Placental epithelial cell (primary cell): ENCODE results near the gene GATAD1. TPM values are rescaled to one million over a fixed set of nuclear protein-coding genes. Genes with fewer than 3 reads are reported as not detected.

Source experiments
- total RNA-seq: library from RNA; depleted of rRNA; stranded (reverse); fragments of >200 nt; gene quantifications from 2 replicates; pipeline ENCODE4 v1.2.3, GENCODE V29; 2012

Gene GATAD1
- total RNA-seq: 18.5 and 26.3 TPM in 2 replicates

GRCh38 chr7:92447345-92448204 lies at the start of gene GATAD1:
Gene GATAD1, plus strand, starts transcription at chr7:92447482. Its CDS starts 248 bp downstream, at chr7:92447730.

GRCh38 chr7:92477681-92478080 lies 30.4 kb downstream of the GATAD1 start, which contains the start of gene ERVW-1:
Gene ERVW-1, minus strand, starts transcription at chr7:92477946. Its CDS starts 7,565 bp downstream, at chr7:92470381.

Other genes with a start within 250 kb of the GATAD1 start
- gene KRIT1, start 201.6 kb upstream of the GATAD1 start, total RNA-seq: 42.4 TPM in 2 replicates
- gene ANKIB1, start 201.5 kb upstream of the GATAD1 start, total RNA-seq: 62.9 and 64.4 TPM in 2 replicates
- gene ERVW-1, start 30.5 kb downstream of the GATAD1 start, total RNA-seq: not detected in 2 replicates
- gene PEX1, start 81.0 kb downstream of the GATAD1 start, total RNA-seq: 13.0 and 14.5 TPM in 2 replicates
- gene RBM48, start 81.3 kb downstream of the GATAD1 start, total RNA-seq: 10.1 and 10.6 TPM in 2 replicates
- gene FAM133B, start 142.9 kb downstream of the GATAD1 start, total RNA-seq: 12.5 and 13.0 TPM in 2 replicates